ENCODE measurements around the gene XPNPEP1. TPM values are rescaled to one million over a fixed set of nuclear protein-coding genes. Genes with fewer than 3 reads are reported as not detected.

Gene XPNPEP1
- polyA plus RNA-seq, 1 donor from 2014 or later, result 96.3 TPM

GRCh38 chr10:109962247-109962646 lies 38.9 kb upstream of the XPNPEP1 start:
- H3K79me2 ChIP-seq (replicated peaks; ENCODE audit: insufficient read depth, low read length), result no peaks in the 10 kb centered on the region
- H3F3A ChIP-seq (ENCODE audit: insufficient read depth, low read length, poor library complexity, severe bottlenecking), result no peaks in the 10 kb centered on the region
- H3K27ac ChIP-seq (ENCODE audit: low read length), result no peak overlapping the region
- H4K20me1 ChIP-seq (ENCODE audit: insufficient read depth), result no peaks in the 10 kb centered on the region
- H3K9me2 ChIP-seq (ENCODE audit: insufficient read depth, low read length), result no peaks in the 10 kb centered on the region
- no peak overlapping the region for H3K4me3 ChIP-seq (ENCODE audit: low read length)
- no peak overlapping the region for H2AFZ ChIP-seq (ENCODE audit: low read depth, low read length)
- H3K4me2 ChIP-seq (ENCODE audit: low read length), result no peak overlapping the region
- H3K9ac ChIP-seq (ENCODE audit: low read length), result no peak overlapping the region
- no peaks in the 10 kb centered on the region for H3K36me3 ChIP-seq (ENCODE audit: insufficient read depth, low read length)
- H3K27me3 ChIP-seq (ENCODE audit: insufficient read depth, low read depth, low read length), result no peaks in the 10 kb centered on the region
- no peaks in the 10 kb centered on the region for H3K9me3 ChIP-seq (ENCODE audit: low read length)
- TF ChIP-seq POLR2AphosphoS5 (IDR thresholded peaks at IDR 0.05), result no peak
- no peak for TF ChIP-seq EP300 (conservative IDR thresholded peaks at IDR 0.05; ENCODE audit: poor library complexity, severe bottlenecking)
- no peak for TF ChIP-seq TAF1 (IDR thresholded peaks at IDR 0.05; ENCODE audit: low read depth)
- TF ChIP-seq REST (IDR thresholded peaks at IDR 0.05; ENCODE audit: borderline replicate concordance), result no peak
- no peak for TF ChIP-seq SMC3 (conservative IDR thresholded peaks at IDR 0.05; ENCODE audit: poor library complexity)
- no peak for TF ChIP-seq CTCF (IDR thresholded peaks at IDR 0.05; ENCODE audit: poor library complexity, severe bottlenecking)
- TF ChIP-seq RAD21 (conservative IDR thresholded peaks at IDR 0.05), result no peak

- Histone ChIP-seq H3K9me2 (ENCODE audit: insufficient read depth, low read length) (no peaks in the 10 kb centered on the region), H3K4me2 (ENCODE audit: low read length) (no peak overlapping the region), H3K9me3 (ENCODE audit: low read length) (no peaks in the 10 kb centered on the region), H3K79me2 (replicated peaks; ENCODE audit: insufficient read depth, low read length) (no peaks in the 10 kb centered on the region), H4K20me1 (ENCODE audit: insufficient read depth) (no peaks in the 10 kb centered on the region), H3K27me3 (ENCODE audit: insufficient read depth, low read depth, low read length) (no peaks in the 10 kb centered on the region), H3K4me3 (ENCODE audit: low read length) (no peak overlapping the region), H3F3A (ENCODE audit: insufficient read depth, low read length, poor library complexity, severe bottlenecking) (no peaks in the 10 kb centered on the region), H3K9ac (ENCODE audit: low read length) (no peak overlapping the region), H3K27ac (ENCODE audit: low read length) (no peak overlapping the region), H3K36me3 (ENCODE audit: insufficient read depth, low read length) (no peaks in the 10 kb centered on the region), H2AFZ (ENCODE audit: low read depth, low read length) (no peak overlapping the region)
- TF ChIP-seq TAF1 (IDR thresholded peaks at IDR 0.05; ENCODE audit: low read depth) (no peak), EP300 (conservative IDR thresholded peaks at IDR 0.05; ENCODE audit: poor library complexity, severe bottlenecking) (no peak), CTCF (IDR thresholded peaks at IDR 0.05; ENCODE audit: poor library complexity, severe bottlenecking) (no peak), SMC3 (conservative IDR thresholded peaks at IDR 0.05; ENCODE audit: poor library complexity) (no peak), MXI1 (conservative IDR thresholded peaks at IDR 0.05; ENCODE audit: poor library complexity, severe bottlenecking) (no peak), EZH2 (IDR thresholded peaks at IDR 0.05; ENCODE audit: borderline replicate concordance, insufficient read depth, low read length, poor library complexity, severe bottlenecking) (no peak), REST (IDR thresholded peaks at IDR 0.05; ENCODE audit: borderline replicate concordance) (no peak), POLR2AphosphoS5 (IDR thresholded peaks at IDR 0.05) (no peak), RAD21 (conservative IDR thresholded peaks at IDR 0.05) (no peak)
Measured at GRCh38 chr10:109961174-109962001, 38.1 kb upstream of the XPNPEP1 start.

All from neural cell (in vitro differentiated cells).